Loucy (cell line): ENCODE data around the gene SLC7A11.

Experiments
- EZH2phosphoT487 ChIP-seq: fragments of 200-600 bp; IDR thresholded peaks from 2 replicates; pipeline ENCODE4 v1.6.1; 2018; ENCODE audit warnings: antibody characterized with exemption, mild to moderate bottlenecking, moderate library complexity, borderline replicate concordance
- TF ChIP-seq, protein P1 (sequence below): fragments of 200-600 bp; sonication (generic); conservative IDR thresholded peaks from 2 replicates; pipeline ENCODE4 v1.5.1; 2014; ENCODE audit warnings: mild to moderate bottlenecking, antibody characterized with exemption, low read length

DNA sequence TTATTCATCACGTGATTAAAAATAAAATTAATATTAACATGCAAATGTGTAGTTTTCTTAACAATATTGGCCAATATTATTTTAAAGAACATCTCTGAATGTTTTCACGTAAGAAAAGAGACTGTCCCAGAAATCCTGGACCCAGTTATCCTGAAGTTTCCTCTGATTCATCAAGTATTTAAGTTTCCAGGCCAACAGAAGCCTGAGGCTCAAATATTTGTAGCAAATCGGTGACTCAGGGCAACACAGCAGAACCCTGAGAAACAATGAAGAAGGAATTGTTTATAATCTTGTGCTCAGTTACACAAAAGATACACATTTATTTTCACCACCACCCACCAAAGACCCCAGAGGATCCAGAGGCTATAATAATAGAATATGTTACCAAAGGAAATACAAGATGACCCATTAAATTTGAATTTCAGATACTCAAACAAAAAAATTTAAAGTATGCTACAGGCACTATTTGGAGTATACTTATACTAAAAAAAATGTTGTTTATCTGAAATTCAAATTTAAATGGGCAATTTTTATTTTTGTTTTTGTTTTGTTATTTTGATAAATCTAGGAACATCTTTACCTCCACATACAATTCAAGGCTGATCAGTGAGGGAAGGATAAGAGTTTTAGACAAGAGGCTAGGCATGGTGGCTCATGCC, 33.9 kb upstream of the SLC7A11 start:
- TF ChIP-seq, protein P1, sequence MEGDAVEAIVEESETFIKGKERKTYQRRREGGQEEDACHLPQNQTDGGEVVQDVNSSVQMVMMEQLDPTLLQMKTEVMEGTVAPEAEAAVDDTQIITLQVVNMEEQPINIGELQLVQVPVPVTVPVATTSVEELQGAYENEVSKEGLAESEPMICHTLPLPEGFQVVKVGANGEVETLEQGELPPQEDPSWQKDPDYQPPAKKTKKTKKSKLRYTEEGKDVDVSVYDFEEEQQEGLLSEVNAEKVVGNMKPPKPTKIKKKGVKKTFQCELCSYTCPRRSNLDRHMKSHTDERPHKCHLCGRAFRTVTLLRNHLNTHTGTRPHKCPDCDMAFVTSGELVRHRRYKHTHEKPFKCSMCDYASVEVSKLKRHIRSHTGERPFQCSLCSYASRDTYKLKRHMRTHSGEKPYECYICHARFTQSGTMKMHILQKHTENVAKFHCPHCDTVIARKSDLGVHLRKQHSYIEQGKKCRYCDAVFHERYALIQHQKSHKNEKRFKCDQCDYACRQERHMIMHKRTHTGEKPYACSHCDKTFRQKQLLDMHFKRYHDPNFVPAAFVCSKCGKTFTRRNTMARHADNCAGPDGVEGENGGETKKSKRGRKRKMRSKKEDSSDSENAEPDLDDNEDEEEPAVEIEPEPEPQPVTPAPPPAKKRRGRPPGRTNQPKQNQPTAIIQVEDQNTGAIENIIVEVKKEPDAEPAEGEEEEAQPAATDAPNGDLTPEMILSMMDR = no peak
- TF ChIP-seq EZH2phosphoT487 = no peak
